PC-9 (cell line): ENCODE measurements around the gene SELPLG.

Experiments
- EZH2 ChIP-seq: fragments of 200-600 bp; sonication (generic); IDR thresholded peaks from 2 replicates; pipeline ENCODE4 v1.8.0; 2017; ENCODE audit warnings: antibody characterized with exemption, low read depth
- TF ChIP-seq, protein P1 (sequence below): fragments of 200-600 bp; sonication (generic); conservative IDR thresholded peaks from 2 replicates; pipeline ENCODE4 v1.6.1; 2017; ENCODE audit warnings: mixed run types, antibody characterized with exemption, mild to moderate bottlenecking, moderate library complexity

DNA sequence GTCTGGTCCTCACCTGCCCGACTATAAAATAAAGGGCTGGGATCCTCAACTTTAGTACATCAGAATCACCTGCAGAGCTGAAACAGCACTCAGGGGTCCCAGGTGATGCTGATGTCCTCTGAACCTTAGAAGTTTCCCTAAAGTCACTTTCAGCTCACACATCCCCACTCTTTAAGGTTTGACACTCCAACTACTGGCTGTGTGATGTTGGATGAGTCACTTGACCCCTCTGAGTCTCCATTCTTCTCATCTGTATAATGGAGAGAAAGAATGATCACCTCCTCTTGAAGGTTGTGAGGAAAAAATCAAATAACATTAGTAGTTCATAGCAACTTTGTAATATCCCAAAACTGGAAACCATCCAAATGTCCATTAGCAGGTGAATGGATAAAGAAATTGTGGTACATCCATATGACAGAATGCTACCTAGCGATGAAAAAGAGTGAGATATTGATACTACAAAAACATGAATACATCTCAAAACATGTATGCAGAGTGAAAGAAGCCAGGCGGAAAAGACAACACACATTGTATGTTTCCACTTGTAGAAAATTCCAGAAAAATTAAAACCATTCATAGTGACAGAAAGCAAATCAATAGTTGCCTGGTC is 49.1 kb downstream of the SELPLG start:
- TF ChIP-seq, protein P1, sequence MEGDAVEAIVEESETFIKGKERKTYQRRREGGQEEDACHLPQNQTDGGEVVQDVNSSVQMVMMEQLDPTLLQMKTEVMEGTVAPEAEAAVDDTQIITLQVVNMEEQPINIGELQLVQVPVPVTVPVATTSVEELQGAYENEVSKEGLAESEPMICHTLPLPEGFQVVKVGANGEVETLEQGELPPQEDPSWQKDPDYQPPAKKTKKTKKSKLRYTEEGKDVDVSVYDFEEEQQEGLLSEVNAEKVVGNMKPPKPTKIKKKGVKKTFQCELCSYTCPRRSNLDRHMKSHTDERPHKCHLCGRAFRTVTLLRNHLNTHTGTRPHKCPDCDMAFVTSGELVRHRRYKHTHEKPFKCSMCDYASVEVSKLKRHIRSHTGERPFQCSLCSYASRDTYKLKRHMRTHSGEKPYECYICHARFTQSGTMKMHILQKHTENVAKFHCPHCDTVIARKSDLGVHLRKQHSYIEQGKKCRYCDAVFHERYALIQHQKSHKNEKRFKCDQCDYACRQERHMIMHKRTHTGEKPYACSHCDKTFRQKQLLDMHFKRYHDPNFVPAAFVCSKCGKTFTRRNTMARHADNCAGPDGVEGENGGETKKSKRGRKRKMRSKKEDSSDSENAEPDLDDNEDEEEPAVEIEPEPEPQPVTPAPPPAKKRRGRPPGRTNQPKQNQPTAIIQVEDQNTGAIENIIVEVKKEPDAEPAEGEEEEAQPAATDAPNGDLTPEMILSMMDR, result no peak
- no peak for TF ChIP-seq EZH2
